Measurements from ENCODE around the gene EGFL7.

The EGFL7 gene

GRCh38 chr9:136713550-136713949 is 50.8 kb downstream of the EGFL7 start:
- no peak for TF ChIP-seq ZFX (IDR thresholded peaks at IDR 0.05)
- TF ChIP-seq CTCF (conservative IDR thresholded peaks at IDR 0.05) = no peak
- H3K27ac ChIP-seq = peak overlapping the region; percentile 79

GRCh38 chr9:136714096-136714892 is 51.6 kb downstream of the EGFL7 start:
- TF ChIP-seq ZFX (IDR thresholded peaks at IDR 0.05) (no peak), CTCF (conservative IDR thresholded peaks at IDR 0.05) (no peak)
- no peak overlapping the region for H3K27ac ChIP-seq

GRCh38 chr9:136714893-136715274 is 52.2 kb downstream of the EGFL7 start:
- TF ChIP-seq ZFX (IDR thresholded peaks at IDR 0.05) = no peak

GRCh38 chr9:136717399-136717798 is 54.7 kb downstream of the EGFL7 start:
- TF ChIP-seq ZFX (IDR thresholded peaks at IDR 0.05) = no peak
- TF ChIP-seq CTCF (conservative IDR thresholded peaks at IDR 0.05) = no peak
- H3K27ac ChIP-seq = no peak overlapping the region

More at GRCh38 chr9:136714893-136715274, 52.2 kb downstream of the EGFL7 start:
- H3K27ac ChIP-seq = no peak overlapping the region

- TF ChIP-seq CTCF (conservative IDR thresholded peaks at IDR 0.05) (no peak), ZFX (IDR thresholded peaks at IDR 0.05) (no peak)
- H3K27ac ChIP-seq = no peak overlapping the region
Measured at GRCh38 chr9:136718345-136719194, 55.9 kb downstream of the EGFL7 start.

GRCh38 chr9:136719195-136719880 is 56.6 kb downstream of the EGFL7 start:
- no peak overlapping the region for H3K27ac ChIP-seq
- TF ChIP-seq ZFX (IDR thresholded peaks at IDR 0.05) (no peak), CTCF (conservative IDR thresholded peaks at IDR 0.05) (no peak)

GRCh38 chr9:136720251-136720897 is 57.7 kb downstream of the EGFL7 start:
- 0 out of 2 replicates have a peak, but pooled peaks have one; percentile 16 for TF ChIP-seq ZFX (IDR thresholded peaks at IDR 0.05)
- TF ChIP-seq CTCF (conservative IDR thresholded peaks at IDR 0.05) = no peak
- no peak overlapping the region for H3K27ac ChIP-seq
